HepG2 (cell line): Measurements from ENCODE around the gene ZER1. TPM values are rescaled to one million over a fixed set of nuclear protein-coding genes. Genes with fewer than 3 reads are reported as not detected.

ENCODE experiments used
- ADNP ChIP-seq: sonication (generic); formaldehyde crosslinking; IDR thresholded peaks from 2 replicates; pipeline ENCODE4 v1.4.0; 2020; ENCODE audit warnings: missing genetic modification reagents
- AHDC1 ChIP-seq: sonication (generic); formaldehyde crosslinking; IDR thresholded peaks from 2 replicates; pipeline ENCODE4 v1.5.1; 2020; ENCODE audit warnings: mild to moderate bottlenecking, missing genetic modification reagents, borderline replicate concordance
- CREM ChIP-seq, 2 experiments: sonication (generic) in 1 of 2; formaldehyde crosslinking in 1 of 2; IDR thresholded peaks; 2 replicates each; pipeline versions ENCODE4 v1.4.0 to v1.6.1; 2016 to 2020; ENCODE audit warnings: antibody characterized with exemption in 1 of 2, mild to moderate bottlenecking in 1 of 2, missing genetic modification reagents in 1 of 2
- FOXM1 ChIP-seq: sonication (generic); formaldehyde crosslinking; IDR thresholded peaks from 2 replicates; pipeline ENCODE4 v1.5.0; 2020; ENCODE audit warnings: missing genetic modification reagents
- HMG20B ChIP-seq: conservative IDR thresholded peaks from 2 replicates; pipeline ENCODE4 v1.6.1; 2016; ENCODE audit warnings: missing genetic modification reagents, missing compliant biosample characterization
- HMGXB3 ChIP-seq: sonication (generic); formaldehyde crosslinking; IDR thresholded peaks from 2 replicates; pipeline ENCODE4 v1.4.0; 2020; ENCODE audit warnings: missing genetic modification reagents, borderline replicate concordance
- HNF4A ChIP-seq: sonication (generic); formaldehyde crosslinking; IDR thresholded peaks from 2 replicates; pipeline ENCODE4 v1.4.0; 2020; ENCODE audit warnings: missing genetic modification reagents
- KLF12 ChIP-seq: sonication (generic); formaldehyde crosslinking; IDR thresholded peaks from 2 replicates; pipeline ENCODE4 v1.4.0; 2020; ENCODE audit warnings: missing genetic modification reagents, borderline replicate concordance
- MED13 ChIP-seq: sonication (generic); formaldehyde crosslinking; IDR thresholded peaks from 2 replicates; pipeline ENCODE4 v1.5.0; 2020; ENCODE audit warnings: missing genetic modification reagents
- TSC22D2 ChIP-seq: sonication (generic); formaldehyde crosslinking; IDR thresholded peaks from 2 replicates; pipeline ENCODE4 v1.5.1; 2020; ENCODE audit warnings: missing genetic modification reagents, mild to moderate bottlenecking, borderline replicate concordance
- U2AF1 ChIP-seq: fragments of 200-400 bp; formaldehyde crosslinking; optimal IDR thresholded peaks from 2 replicates; pipeline ENCODE3; 2017; ENCODE audit warnings: mild to moderate bottlenecking, low read depth, low read length
- ZBTB8A ChIP-seq: sonication (generic); formaldehyde crosslinking; IDR thresholded peaks from 2 replicates; pipeline ENCODE4 v1.4.0; 2020; ENCODE audit warnings: mild to moderate bottlenecking, low read depth, missing genetic modification reagents, borderline replicate concordance
- ZMYM4 ChIP-seq: sonication (generic); formaldehyde crosslinking; IDR thresholded peaks from 2 replicates; pipeline ENCODE4 v1.8.1; 2023; ENCODE audit warnings: mild to moderate bottlenecking, missing genetic modification reagents
- ZNF138 ChIP-seq: sonication (generic); formaldehyde crosslinking; IDR thresholded peaks from 2 replicates; pipeline ENCODE4 v1.5.0; 2020; ENCODE audit warnings: mild to moderate bottlenecking, low read depth, missing genetic modification reagents
- ZNF556 ChIP-seq: sonication (generic); formaldehyde crosslinking; IDR thresholded peaks from 2 replicates; pipeline ENCODE4 v1.4.0; 2020; ENCODE audit warnings: mild to moderate bottlenecking, missing genetic modification reagents, borderline replicate concordance
- ZNF577 ChIP-seq: sonication (generic); formaldehyde crosslinking; IDR thresholded peaks from 2 replicates; pipeline ENCODE4 v1.4.0; 2020; ENCODE audit warnings: mild to moderate bottlenecking, low read depth, missing genetic modification reagents, borderline replicate concordance
- ZNF644 ChIP-seq: IDR thresholded peaks from 2 replicates; pipeline ENCODE4 v1.6.1; 2016; ENCODE audit warnings: low read depth
- ZNF674 ChIP-seq: sonication (generic); formaldehyde crosslinking; IDR thresholded peaks from 2 replicates; pipeline ENCODE4 v1.5.0; 2020; ENCODE audit warnings: low read depth, mild to moderate bottlenecking, missing genetic modification reagents
- ZNF709 ChIP-seq: sonication (generic); formaldehyde crosslinking; IDR thresholded peaks from 2 replicates; pipeline ENCODE4 v1.5.0; 2020; ENCODE audit warnings: mild to moderate bottlenecking, missing genetic modification reagents
- ZNF891 ChIP-seq: sonication (generic); formaldehyde crosslinking; IDR thresholded peaks from 2 replicates; pipeline ENCODE4 v1.5.0; 2020; ENCODE audit warnings: mild to moderate bottlenecking, missing genetic modification reagents
- polyA plus RNA-seq, 8 experiments: library from polyadenylated mRNA; depleted of rRNA in 3 of 8; stranded (reverse) in 7 of 8; unstranded in 1 of 8; fragments of >200 nt; fragmentation: Illumina TruSeq in 4 of 8; extraction: Trizol in 4 of 8; gene quantifications; 2 replicates each; pipeline versions ENCODE4 v1.2.1 to v1.2.3, GENCODE V29; 2011 to 2016; ENCODE audit warnings: low read depth in 4 of 8, missing spikeins in 1 of 8, mixed read lengths in 1 of 8; ENCODE audit not compliant: insufficient read depth in 1 of 8
- total RNA-seq, 5 experiments: library from RNA; depleted of rRNA; stranded (reverse); fragments of >200 nt; fragmentation: Illumina TruSeq; extraction: Trizol; gene quantifications; 2 replicates each; pipeline ENCODE4 v1.2.3, GENCODE V29; 2016; ENCODE audit warnings: low read depth in 1 of 5

The ZER1 gene
- total and polyA plus RNA-seq, 2 of the 13 experiments (the other 11 are each of a cell fraction or from before 2014, with no cell fraction given): 7.7 to 40.0 TPM

GRCh38 chr9:128818839-128819715 is 47.4 kb upstream of the ZER1 start (continued):
- TF ChIP-seq HMG20B (CRISPR knock-in tag) (no peak), TSC22D2 (CRISPR knock-in tag) (no peak), ZNF674 (CRISPR knock-in tag) (no peak; the same call in 1 of the 2 replicates), ZMYM4 (CRISPR knock-in tag) (no peak), MED13 (no peak), ZNF577 (CRISPR knock-in tag) (no peak), CREM (IDR thresholded peaks at IDR 0.05) (no peak), CREM (CRISPR knock-in tag; IDR thresholded peaks at IDR 0.05) (no peak), AHDC1 (CRISPR knock-in tag) (no peak), KLF12 (no peak), ZNF138 (no peak), ADNP (peak; percentile 35; the same call in 1 of the 2 replicates), ZBTB8A (CRISPR knock-in tag) (no peak), U2AF1 (no peak), ZNF556 (CRISPR knock-in tag) (no peak), HNF4A (CRISPR knock-in tag) (no peak), ZNF644 (CRISPR knock-in tag) (no peak), FOXM1 (no peak), ZNF891 (CRISPR knock-in tag) (0 out of 2 replicates have a peak, but pooled peaks have one; percentile 20), ZNF709 (CRISPR knock-in tag) (peak; percentile 82; the same call in 1 of the 2 replicates), HMGXB3 (CRISPR knock-in tag) (no peak)
